Measurements from ENCODE around the gene SAV1.

DNA sequence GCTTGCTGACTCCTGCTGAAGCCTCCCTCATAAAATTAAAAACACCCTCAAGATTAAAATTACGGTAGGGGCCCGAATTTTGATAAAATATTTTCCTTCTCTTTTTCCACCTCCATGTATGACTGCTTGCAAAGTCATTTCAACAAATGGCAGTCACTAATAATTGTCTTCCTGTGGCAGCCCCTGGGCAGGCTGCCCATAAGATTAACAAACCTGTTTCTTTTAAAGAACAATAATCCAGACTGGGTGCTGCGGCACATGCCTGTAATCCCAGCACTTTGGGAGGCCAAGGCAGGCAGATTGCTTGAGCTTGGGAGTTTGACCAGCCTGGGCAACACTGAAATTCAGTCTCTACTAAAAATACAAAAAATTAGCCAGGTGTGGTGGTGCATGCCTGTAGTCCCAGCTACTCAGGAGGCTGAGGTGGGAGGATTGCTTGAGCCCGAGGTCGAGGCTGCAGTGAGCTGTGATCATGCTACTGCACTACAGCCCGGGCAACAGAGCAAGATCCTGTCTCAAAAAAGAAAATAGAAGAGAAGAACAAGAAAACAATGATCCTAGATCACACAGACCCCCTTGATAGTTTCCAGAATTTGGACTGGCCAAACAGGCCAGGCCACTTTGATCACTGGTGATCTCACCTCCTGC is 8.7 kb downstream of the SAV1 start:
- TF ChIP-seq, protein P1, sequence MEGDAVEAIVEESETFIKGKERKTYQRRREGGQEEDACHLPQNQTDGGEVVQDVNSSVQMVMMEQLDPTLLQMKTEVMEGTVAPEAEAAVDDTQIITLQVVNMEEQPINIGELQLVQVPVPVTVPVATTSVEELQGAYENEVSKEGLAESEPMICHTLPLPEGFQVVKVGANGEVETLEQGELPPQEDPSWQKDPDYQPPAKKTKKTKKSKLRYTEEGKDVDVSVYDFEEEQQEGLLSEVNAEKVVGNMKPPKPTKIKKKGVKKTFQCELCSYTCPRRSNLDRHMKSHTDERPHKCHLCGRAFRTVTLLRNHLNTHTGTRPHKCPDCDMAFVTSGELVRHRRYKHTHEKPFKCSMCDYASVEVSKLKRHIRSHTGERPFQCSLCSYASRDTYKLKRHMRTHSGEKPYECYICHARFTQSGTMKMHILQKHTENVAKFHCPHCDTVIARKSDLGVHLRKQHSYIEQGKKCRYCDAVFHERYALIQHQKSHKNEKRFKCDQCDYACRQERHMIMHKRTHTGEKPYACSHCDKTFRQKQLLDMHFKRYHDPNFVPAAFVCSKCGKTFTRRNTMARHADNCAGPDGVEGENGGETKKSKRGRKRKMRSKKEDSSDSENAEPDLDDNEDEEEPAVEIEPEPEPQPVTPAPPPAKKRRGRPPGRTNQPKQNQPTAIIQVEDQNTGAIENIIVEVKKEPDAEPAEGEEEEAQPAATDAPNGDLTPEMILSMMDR (conservative IDR thresholded peaks at IDR 0.05; ENCODE audit: low read depth in 2 of 2) = no peak
- TF ChIP-seq EZH2 (IDR thresholded peaks at IDR 0.05; ENCODE audit: low read depth, unreplicated experiment) = no peak
- TF ChIP-seq ZNF114 (CRISPR knock-in tag; IDR thresholded peaks at IDR 0.05) = no peak
- no peak for TF ChIP-seq EZH2phosphoT487 (IDR thresholded peaks at IDR 0.05; ENCODE audit: unreplicated experiment)

All from GM23338 (cell line).